Upper lobe of right lung (tissue), 1 donor: ENCODE results near the gene FMNL2. TPM values are rescaled to one million over a fixed set of nuclear protein-coding genes. Genes with fewer than 3 reads are reported as not detected.

Source experiments
- ATAC-seq: fragments of 200-7000 bp; cut with Tn5 transposase; one replicate; pipeline ENCODE4 v1.9.1; 2020; ENCODE audit warnings: mild to moderate bottlenecking, moderate library complexity
- DNase-seq: peaks from one replicate; pipeline ENCODE4 v3.0.0-alpha.2; 2020
- H3K27ac ChIP-seq: fragments of 200-600 bp; one replicate; pipeline ENCODE4 v1.8.0; 2022
- H3K27me3 ChIP-seq: fragments of 200-600 bp; one replicate; pipeline ENCODE4 v1.8.0; 2022; ENCODE audit warnings: mild to moderate bottlenecking
- H3K36me3 ChIP-seq: fragments of 200-600 bp; one replicate; pipeline ENCODE4 v1.8.0; 2022
- H3K4me1 ChIP-seq: fragments of 200-600 bp; one replicate; pipeline ENCODE4 v1.8.0; 2022
- H3K4me3 ChIP-seq: fragments of 200-600 bp; one replicate; pipeline ENCODE4 v1.8.0; 2022; ENCODE audit warnings: mild to moderate bottlenecking
- H3K9me3 ChIP-seq: fragments of 200-600 bp; one replicate; pipeline ENCODE4 v1.8.0; 2022
- intact Hi-C: fragments of 100-400 bp; cut with DNase I; formaldehyde crosslinking; loops from one replicate; pipeline ENCODE4 v1.11.0; 2022
- total RNA-seq: library from RNA; stranded (reverse); fragmentation: NEBNext Ultra II Directional; extraction: Animal tissue kit (Norgen Biotek cat#: 25700); gene quantifications from one replicate; pipeline ENCODE4 v1.2.1, GENCODE V29; 2021
- TF ChIP-seq, protein P1 (sequence below): fragments of 200-600 bp; IDR thresholded peaks from one replicate; pipeline ENCODE4 v1.8.0; 2022; ENCODE audit warnings: antibody characterized with exemption
- donor health status: DM: no; HTN: yes; CAD: no; lungs with severe emphysema.

Gene FMNL2
- total RNA-seq, 1 donor from 2014 or later, result 69.5 TPM

DNA sequence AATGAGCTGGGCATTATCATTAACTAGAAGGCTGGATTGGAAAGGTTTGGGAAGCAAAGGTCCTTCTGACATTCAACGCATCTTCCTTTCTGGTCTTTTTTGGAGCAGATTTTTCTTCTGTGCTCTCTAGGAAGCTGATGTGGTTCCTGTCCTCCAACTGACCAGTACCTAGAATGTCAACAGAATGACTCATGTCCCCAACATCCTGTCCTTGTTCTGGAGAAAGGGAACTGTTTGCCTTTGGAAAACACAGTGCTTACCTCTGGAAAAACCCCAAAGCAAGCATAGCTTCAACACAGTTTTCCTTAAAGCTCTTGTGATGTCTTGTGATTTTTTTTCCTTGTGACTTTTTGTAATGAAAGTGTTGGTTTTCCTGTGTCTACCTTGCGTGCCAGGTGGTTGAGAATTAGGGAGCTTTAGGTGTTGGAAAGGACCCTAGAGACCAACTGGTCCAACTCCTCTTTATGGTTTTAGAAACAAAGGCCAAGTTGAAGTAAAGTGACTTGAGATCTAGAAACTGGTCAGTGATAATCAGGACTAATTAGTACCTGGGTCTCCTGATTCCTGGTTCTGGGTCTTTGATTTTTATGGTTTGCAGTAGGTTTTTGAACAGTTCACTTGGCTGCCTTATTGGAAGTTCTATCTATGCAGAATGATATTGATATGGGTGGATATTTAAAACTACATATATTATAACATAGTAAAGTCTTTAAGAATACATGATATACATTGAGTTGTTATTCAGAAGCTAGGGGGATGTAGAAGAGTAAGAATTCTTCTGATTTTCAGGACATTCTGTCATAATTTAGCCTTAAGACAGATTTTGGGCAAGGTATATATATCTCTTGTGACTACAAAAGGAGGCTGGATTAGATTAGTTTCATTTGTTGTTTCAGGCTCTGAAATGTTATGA lies 70.5 kb downstream of the FMNL2 start:
- no peak overlapping the region for H3K4me3 ChIP-seq
- H3K4me1 ChIP-seq, result peaks cover 52% of the 10 kb centered on the region
- TF ChIP-seq, protein P1, sequence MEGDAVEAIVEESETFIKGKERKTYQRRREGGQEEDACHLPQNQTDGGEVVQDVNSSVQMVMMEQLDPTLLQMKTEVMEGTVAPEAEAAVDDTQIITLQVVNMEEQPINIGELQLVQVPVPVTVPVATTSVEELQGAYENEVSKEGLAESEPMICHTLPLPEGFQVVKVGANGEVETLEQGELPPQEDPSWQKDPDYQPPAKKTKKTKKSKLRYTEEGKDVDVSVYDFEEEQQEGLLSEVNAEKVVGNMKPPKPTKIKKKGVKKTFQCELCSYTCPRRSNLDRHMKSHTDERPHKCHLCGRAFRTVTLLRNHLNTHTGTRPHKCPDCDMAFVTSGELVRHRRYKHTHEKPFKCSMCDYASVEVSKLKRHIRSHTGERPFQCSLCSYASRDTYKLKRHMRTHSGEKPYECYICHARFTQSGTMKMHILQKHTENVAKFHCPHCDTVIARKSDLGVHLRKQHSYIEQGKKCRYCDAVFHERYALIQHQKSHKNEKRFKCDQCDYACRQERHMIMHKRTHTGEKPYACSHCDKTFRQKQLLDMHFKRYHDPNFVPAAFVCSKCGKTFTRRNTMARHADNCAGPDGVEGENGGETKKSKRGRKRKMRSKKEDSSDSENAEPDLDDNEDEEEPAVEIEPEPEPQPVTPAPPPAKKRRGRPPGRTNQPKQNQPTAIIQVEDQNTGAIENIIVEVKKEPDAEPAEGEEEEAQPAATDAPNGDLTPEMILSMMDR, result no peak
- no peaks in the 10 kb centered on the region for H3K27me3 ChIP-seq
- ATAC-seq, result peak; percentile 88
- intact Hi-C loops, result no loop called here
- no peak for DNase-seq
- no peaks in the 10 kb centered on the region for H3K36me3 ChIP-seq
- H3K9me3 ChIP-seq, result no peaks in the 10 kb centered on the region
- H3K27ac ChIP-seq, result peak overlapping the region; percentile 64

DNA sequence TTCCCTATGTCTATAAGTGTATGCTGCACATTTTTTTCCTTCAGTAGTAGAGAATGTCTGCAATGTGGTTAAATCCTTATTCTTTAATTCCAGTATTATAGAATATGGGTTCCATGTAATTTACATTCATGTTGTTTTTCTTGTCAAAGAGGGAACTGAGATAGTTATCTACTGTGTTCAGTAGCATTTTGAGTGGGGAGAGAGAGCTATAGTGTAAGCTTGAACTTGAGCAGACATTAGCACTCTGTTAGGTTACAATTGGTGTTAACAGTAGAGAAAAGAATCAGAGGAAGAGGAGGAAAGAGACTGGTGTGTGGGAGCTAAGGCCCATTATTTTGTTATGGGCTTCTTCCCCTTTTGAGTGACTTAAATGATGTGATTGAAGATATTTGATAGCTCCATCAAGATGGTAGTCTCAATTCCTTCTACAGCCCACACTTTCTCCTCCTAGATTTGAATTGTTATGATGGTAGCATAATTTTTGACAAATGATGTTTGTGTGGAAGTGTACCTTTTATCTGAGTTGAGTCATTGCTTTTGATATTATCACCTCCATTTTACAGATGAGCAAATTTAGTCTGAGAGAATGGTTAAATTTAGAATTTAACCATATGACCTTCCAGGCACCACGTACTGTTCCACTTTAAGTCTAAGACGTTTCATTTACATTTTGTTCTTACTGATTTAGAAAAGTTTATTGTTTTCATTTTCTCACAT lies 71.3 kb downstream of the FMNL2 start:
- intact Hi-C loops, result no loop called here
- no peaks in the 10 kb centered on the region for H3K9me3 ChIP-seq
- H3K4me1 ChIP-seq, result peaks cover 60% of the 10 kb centered on the region
- H3K36me3 ChIP-seq, result no peaks in the 10 kb centered on the region
- no peak overlapping the region for H3K4me3 ChIP-seq
- DNase-seq (no peak), ATAC-seq (no peak)
- TF ChIP-seq, protein P1, result no peak
- no peaks in the 10 kb centered on the region for H3K27me3 ChIP-seq
- peak overlapping the region; percentile 64 for H3K27ac ChIP-seq

DNA sequence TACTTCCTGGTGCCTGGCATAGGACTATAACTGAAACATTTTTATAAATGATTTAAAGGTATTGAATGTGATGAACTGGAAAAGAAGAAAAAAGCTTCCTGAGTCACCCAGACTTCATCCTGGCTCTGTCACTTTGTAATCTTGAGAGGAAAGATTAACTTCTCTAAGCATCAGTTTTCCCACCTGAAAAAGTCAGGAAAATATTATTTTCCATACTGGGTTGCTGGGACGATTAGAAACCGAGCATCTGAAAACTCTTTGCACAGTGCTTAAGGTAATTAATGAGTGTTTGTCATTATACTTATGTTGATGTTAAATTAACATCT lies 71.8 kb downstream of the FMNL2 start:
- intact Hi-C loops, result no loop called here
- ATAC-seq (no peak), DNase-seq (no peak)
- TF ChIP-seq, protein P1, result no peak
- peaks cover 61% of the 10 kb centered on the region for H3K4me1 ChIP-seq
- no peaks in the 10 kb centered on the region for H3K36me3 ChIP-seq
- H3K27me3 ChIP-seq, result no peaks in the 10 kb centered on the region
- no peaks in the 10 kb centered on the region for H3K9me3 ChIP-seq
- H3K4me3 ChIP-seq, result peak overlapping the region; percentile 36
- H3K27ac ChIP-seq, result peak overlapping the region; percentile 4

DNA sequence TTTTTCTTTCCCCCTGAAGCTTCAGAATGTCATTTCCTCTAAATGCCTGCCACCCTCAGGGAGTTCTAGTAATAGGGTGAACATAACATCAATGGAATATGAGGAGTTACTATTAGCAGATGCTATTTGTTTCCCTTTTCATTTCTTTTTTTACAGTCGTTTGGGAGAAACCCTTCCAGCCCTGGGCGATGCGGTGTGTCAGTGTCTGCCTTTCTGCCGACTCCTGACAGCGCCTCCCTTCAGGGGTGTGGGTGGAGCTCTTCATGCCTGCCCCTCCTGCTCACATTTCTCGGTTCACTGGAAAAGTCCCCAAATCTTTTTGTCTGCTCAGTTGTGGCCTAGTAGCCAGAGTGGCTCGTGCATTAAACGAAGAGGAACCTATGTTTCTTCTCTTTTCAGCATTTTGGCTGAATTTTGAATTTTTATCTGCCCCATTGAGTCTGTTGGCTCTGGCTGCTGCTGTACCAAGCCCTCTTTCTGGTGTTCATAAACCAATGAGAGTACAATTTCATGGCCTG lies 72.3 kb downstream of the FMNL2 start:
- H3K4me1 ChIP-seq, result peaks cover 61% of the 10 kb centered on the region
- intact Hi-C loops, result no loop called here
- H3K27me3 ChIP-seq, result no peaks in the 10 kb centered on the region
- ATAC-seq, result peak; percentile 68
- H3K27ac ChIP-seq, result peak overlapping the region; percentile 4
- no peaks in the 10 kb centered on the region for H3K9me3 ChIP-seq
- H3K36me3 ChIP-seq, result no peaks in the 10 kb centered on the region
- no peak for DNase-seq
- TF ChIP-seq, protein P1, result no peak
- H3K4me3 ChIP-seq, result peak overlapping the region; percentile 36

GRCh38 chr2:152407806-152408205 lies 72.8 kb downstream of the FMNL2 start:
- TF ChIP-seq, protein P1, result no peak
- intact Hi-C loops, result no loop called here
- no peaks in the 10 kb centered on the region for H3K9me3 ChIP-seq
- peak overlapping the region; percentile 4 for H3K27ac ChIP-seq
- no peaks in the 10 kb centered on the region for H3K27me3 ChIP-seq
- DNase-seq (no peak), ATAC-seq (no peak)
- peaks cover 58% of the 10 kb centered on the region for H3K4me1 ChIP-seq
- H3K36me3 ChIP-seq, result no peaks in the 10 kb centered on the region
- H3K4me3 ChIP-seq, result no peak overlapping the region
